ENCODE data around the gene PRRC1. TPM values are rescaled to one million over a fixed set of nuclear protein-coding genes. Genes with fewer than 3 reads are reported as not detected.
A peak's percentile ranks its signal among the peaks of the same experiment; 100 is the strongest.

The PRRC1 gene
- polyA plus RNA-seq, 1 of the 3 experiments (the other 2 are of a cell fraction), result 26.6 TPM

GRCh38 chr5:127571314-127572131 lies 54.1 kb downstream of the PRRC1 start:
- H3F3A ChIP-seq (replicated peaks; ENCODE audit: insufficient read depth), result no peaks in the 10 kb centered on the region
- TF ChIP-seq MEF2A (IDR thresholded peaks at IDR 0.05; ENCODE audit: borderline replicate concordance, low read depth), result no peak
- no peak for TF ChIP-seq TAF1 (IDR thresholded peaks at IDR 0.05; ENCODE audit: borderline replicate concordance, low read depth, low read length)
- H3K27me3 ChIP-seq (ENCODE audit: insufficient read depth), result peaks cover 18% of the 10 kb centered on the region; the same call in 1 of the 2 replicates
- no peaks in the 10 kb centered on the region for H3K4me1 ChIP-seq (ENCODE audit: control insufficient read depth in 1 of 2, insufficient read depth in 2 of 2, low read depth in 1 of 2, low read length in 1 of 2)
- POLR2A ChIA-PET, result interaction anchor here (0.6 to 0.8 kb wide), 2 partner anchors 18 to 422 kb away, joined by 3 read pairs; no protein-coding TSS in a partner anchor
- no peak overlapping the region for H3K9ac ChIP-seq
- no peak overlapping the region for H3K4me3 ChIP-seq (ENCODE audit: low read depth in 2 of 2, low read length in 1 of 2)
- H3K36me3 ChIP-seq (replicated peaks in 1 of 2; ENCODE audit: control insufficient read depth in 1 of 2, insufficient read depth in 2 of 2, low read length in 1 of 2), result no peaks in the 10 kb centered on the region
- H3K4me2 ChIP-seq, result no peak overlapping the region
- CTCF ChIA-PET, result interaction anchor here (0.7 to 1.6 kb wide), 4 partner anchors 34 to 641 kb away, joined by 3 to 5 read pairs (median 4); no protein-coding TSS in a partner anchor
- no peaks in the 10 kb centered on the region for H3K79me2 ChIP-seq (ENCODE audit: insufficient read depth)
- H3K9me3 ChIP-seq, result no peaks in the 10 kb centered on the region
- DNase-seq, result no peak
- H2AFZ ChIP-seq (ENCODE audit: low read depth), result no peak overlapping the region
- no peaks in the 10 kb centered on the region for H4K20me1 ChIP-seq (ENCODE audit: insufficient read depth)
- H3K27ac ChIP-seq (ENCODE audit: low read depth in 2 of 2, low read length in 1 of 2), result no peak overlapping the region
- WGBS (ENCODE audit: low lambda C conversion rate), result 15% methylated on average over 3 of the region's 3 CpGs
- no peaks in the 10 kb centered on the region for H3K9me2 ChIP-seq

GRCh38 chr5:127572930-127573329 lies 55.5 kb downstream of the PRRC1 start:
- Histone ChIP-seq H3F3A (replicated peaks; ENCODE audit: insufficient read depth) (peaks cover 5% of the 10 kb centered on the region), H3K9me2 (no peaks in the 10 kb centered on the region), H3K4me1 (ENCODE audit: control insufficient read depth in 1 of 2, insufficient read depth in 2 of 2, low read depth in 1 of 2, low read length in 1 of 2) (no peaks in the 10 kb centered on the region), H2AFZ (ENCODE audit: low read depth) (no peak overlapping the region), H3K27ac (ENCODE audit: low read depth in 2 of 2, low read length in 1 of 2) (no peak overlapping the region), H3K27me3 (ENCODE audit: insufficient read depth) (peaks cover 6% of the 10 kb centered on the region; the same call in 1 of the 2 replicates), H3K79me2 (ENCODE audit: insufficient read depth) (no peaks in the 10 kb centered on the region), H3K9me3 (no peaks in the 10 kb centered on the region), H3K4me3 (ENCODE audit: low read depth in 2 of 2, low read length in 1 of 2) (no peak overlapping the region), H3K9ac (no peak overlapping the region), H4K20me1 (ENCODE audit: insufficient read depth) (no peaks in the 10 kb centered on the region), H3K4me2 (no peak overlapping the region), H3K36me3 (replicated peaks in 1 of 2; ENCODE audit: control insufficient read depth in 1 of 2, insufficient read depth in 2 of 2, low read length in 1 of 2) (no peaks in the 10 kb centered on the region)
- ChIA-PET POLR2A (no interaction called here), CTCF (interaction anchor here (1.5 to 2.5 kb wide), 2 partner anchors 9 to 36 kb away, joined by 5 to 9 read pairs; no protein-coding TSS in a partner anchor)
- no peak for DNase-seq
- 18% methylated on average over 2 of the region's 2 CpGs for WGBS (ENCODE audit: low lambda C conversion rate)
- TF ChIP-seq RAD21 (IDR thresholded peaks at IDR 0.05; ENCODE audit: low read length) (no peak; the same call in 1 of the 2 replicates), CTCF (IDR thresholded peaks at IDR 0.05) (peak; percentile 26; the same call in 1 of the 2 replicates)

- Histone ChIP-seq H3K27ac (ENCODE audit: low read depth in 2 of 2, low read length in 1 of 2) (no peak overlapping the region), H4K20me1 (ENCODE audit: insufficient read depth) (no peaks in the 10 kb centered on the region), H3K4me1 (ENCODE audit: control insufficient read depth in 1 of 2, insufficient read depth in 2 of 2, low read depth in 1 of 2, low read length in 1 of 2) (no peaks in the 10 kb centered on the region), H3K9me3 (no peaks in the 10 kb centered on the region), H3K4me3 (ENCODE audit: low read depth in 2 of 2, low read length in 1 of 2) (no peak overlapping the region), H3F3A (replicated peaks; ENCODE audit: insufficient read depth) (peaks cover 5% of the 10 kb centered on the region), H3K9ac (no peak overlapping the region), H3K4me2 (no peak overlapping the region), H3K9me2 (no peaks in the 10 kb centered on the region), H2AFZ (ENCODE audit: low read depth) (no peak overlapping the region), H3K27me3 (ENCODE audit: insufficient read depth) (no peaks in the 10 kb centered on the region; the same call in 1 of the 2 replicates), H3K79me2 (ENCODE audit: insufficient read depth) (no peaks in the 10 kb centered on the region), H3K36me3 (replicated peaks in 1 of 2; ENCODE audit: control insufficient read depth in 1 of 2, insufficient read depth in 2 of 2, low read length in 1 of 2) (no peaks in the 10 kb centered on the region)
- no peak for TF ChIP-seq CHD2 (IDR thresholded peaks at IDR 0.05; ENCODE audit: low read length, partially characterized antibody)
- TF ChIP-seq CTCF (IDR thresholded peaks at IDR 0.05), result no peak
- no peak for TF ChIP-seq FOXJ3 (CRISPR knock-in tag; IDR thresholded peaks at IDR 0.05)
- no peak for TF ChIP-seq GATA2 (CRISPR knock-in tag; IDR thresholded peaks at IDR 0.05)
- TF ChIP-seq EZH2phosphoT487 (IDR thresholded peaks at IDR 0.05; ENCODE audit: borderline replicate concordance, low read depth), result no peak
- no peak for TF ChIP-seq MAX (IDR thresholded peaks at IDR 0.05; ENCODE audit: low read depth)
- no peak for TF ChIP-seq SIN3A (IDR thresholded peaks at IDR 0.05; ENCODE audit: borderline replicate concordance, low read depth, low read length)
- TF ChIP-seq RCOR1 (IDR thresholded peaks at IDR 0.05; ENCODE audit: low read length), result no peak
- CTCF ChIA-PET, result interaction anchor here (1.0 to 1.1 kb wide), 2 partner anchors 10 to 12 kb away, joined by 3 to 4 read pairs; no protein-coding TSS in a partner anchor
- POLR2A ChIA-PET, result no interaction called here
- no peak for DNase-seq
- WGBS (ENCODE audit: low lambda C conversion rate), result 5% methylated on average over 5 of the region's 5 CpGs
Observed at GRCh38 chr5:127574852-127575679, 57.6 kb downstream of the PRRC1 start.

Measured in SK-N-SH (cell line).